ENCODE results near the gene EFCAB10.
A peak's percentile ranks its signal among the peaks of the same experiment; 100 is the strongest.

EFCAB10 gene, protein sequence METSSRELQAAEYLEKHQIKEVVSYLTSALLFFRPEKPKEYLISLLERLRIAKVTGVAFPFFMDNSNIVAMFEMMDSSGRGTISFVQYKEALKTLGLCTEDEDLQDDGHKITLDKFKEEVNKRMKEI

GRCh38 chr7:105581066-105581811, at the start of gene EFCAB10:
EFCAB10 (minus strand) TSS chr7:105581493; CDS start chr7:105581463, 30 bp downstream.
- DNase-seq (ENCODE audit: low read depth, low spot score): peak; percentile 8
- peak within 1 kb of the TSS; percentile 29 for H3K27ac ChIP-seq

GRCh38 chr7:105625986-105626385, 44.7 kb upstream of the EFCAB10 start:
- no peak for DNase-seq (ENCODE audit: low read depth, low spot score)
- H3K27ac ChIP-seq: no peak overlapping the region

DNA sequence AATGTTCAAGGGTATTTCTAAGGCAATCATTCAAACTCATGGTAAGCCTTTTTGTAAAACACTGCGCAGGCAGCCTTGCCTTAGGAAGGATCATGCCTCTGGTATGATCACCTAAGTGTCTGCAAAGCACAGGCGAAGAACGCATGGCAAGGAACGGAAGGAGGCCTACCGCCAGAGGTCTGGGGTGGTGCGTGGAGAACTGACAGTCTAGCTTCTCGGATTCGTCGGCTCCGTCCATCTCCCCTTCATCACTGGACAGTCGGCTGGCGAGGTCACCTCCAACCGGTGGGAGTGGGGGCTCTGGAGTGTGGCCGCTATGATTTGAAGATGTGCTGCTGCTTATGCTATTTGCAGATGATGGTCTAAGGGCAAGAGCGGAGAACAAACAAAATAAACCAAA, 42.6 kb upstream of the EFCAB10 start:
- no peak overlapping the region for H3K27ac ChIP-seq
- no peak for DNase-seq (ENCODE audit: low read depth, low spot score)

GRCh38 chr7:105623378-105623777, 42.1 kb upstream of the EFCAB10 start:
- no peak overlapping the region for H3K27ac ChIP-seq
- no peak for DNase-seq (ENCODE audit: low read depth, low spot score)

DNA sequence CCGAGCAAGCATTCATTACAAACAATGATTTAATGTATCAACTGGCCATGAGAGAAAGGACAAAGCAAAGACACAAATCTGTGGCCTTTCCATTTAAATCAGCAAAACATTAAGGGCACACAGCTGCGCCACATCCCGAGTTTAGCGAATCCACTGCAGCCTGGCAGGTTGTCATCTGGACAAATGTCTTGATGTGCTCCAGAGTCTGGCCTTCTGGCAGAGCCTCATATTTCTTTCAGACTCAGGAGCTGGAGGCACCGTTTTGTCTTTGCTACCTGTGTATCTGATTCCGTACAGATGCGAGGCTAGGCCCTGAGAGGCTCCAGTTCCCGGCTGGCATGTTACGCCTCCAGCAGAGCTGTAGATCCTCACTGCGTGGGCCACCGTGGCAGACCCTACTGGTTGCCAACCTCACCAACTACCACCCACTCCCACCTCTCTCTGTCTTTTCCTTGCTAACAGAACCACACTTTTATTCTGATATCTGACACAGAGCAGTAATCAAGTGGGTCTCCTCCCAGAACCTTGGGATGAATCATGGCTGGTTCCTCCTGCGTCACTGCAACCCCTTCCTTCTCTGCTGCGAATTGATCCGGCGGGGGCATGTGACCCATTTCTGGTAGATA, 40.9 kb upstream of the EFCAB10 start:
- no peak overlapping the region for H3K27ac ChIP-seq
- no peak for DNase-seq (ENCODE audit: low read depth, low spot score)

- H3K27ac ChIP-seq: no peak overlapping the region
- DNase-seq (ENCODE audit: low read depth, low spot score): no peak
These were observed 40.3 kb upstream of the EFCAB10 start for GRCh38 chr7:105621617-105622016.

DNA sequence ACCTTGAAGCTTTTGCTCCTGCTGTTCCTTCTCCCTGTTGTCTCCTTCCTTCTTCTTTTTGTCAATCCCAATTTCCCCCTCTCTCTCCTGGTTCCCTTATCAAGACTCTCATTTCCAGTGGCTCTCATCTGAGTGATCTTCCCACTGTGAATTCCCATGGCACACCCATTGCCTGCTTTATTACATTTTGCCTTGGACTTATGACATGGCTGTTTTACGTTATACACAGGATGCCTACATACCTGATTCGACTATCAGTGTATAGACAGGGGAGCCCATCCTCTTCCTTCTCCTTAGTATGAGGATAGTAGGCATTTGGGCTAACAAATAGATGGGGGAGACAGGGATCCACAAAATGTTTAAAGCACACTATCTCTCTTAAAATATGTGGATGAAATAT, 39.9 kb upstream of the EFCAB10 start:
- DNase-seq (ENCODE audit: low read depth, low spot score): no peak
- no peak overlapping the region for H3K27ac ChIP-seq

DNA sequence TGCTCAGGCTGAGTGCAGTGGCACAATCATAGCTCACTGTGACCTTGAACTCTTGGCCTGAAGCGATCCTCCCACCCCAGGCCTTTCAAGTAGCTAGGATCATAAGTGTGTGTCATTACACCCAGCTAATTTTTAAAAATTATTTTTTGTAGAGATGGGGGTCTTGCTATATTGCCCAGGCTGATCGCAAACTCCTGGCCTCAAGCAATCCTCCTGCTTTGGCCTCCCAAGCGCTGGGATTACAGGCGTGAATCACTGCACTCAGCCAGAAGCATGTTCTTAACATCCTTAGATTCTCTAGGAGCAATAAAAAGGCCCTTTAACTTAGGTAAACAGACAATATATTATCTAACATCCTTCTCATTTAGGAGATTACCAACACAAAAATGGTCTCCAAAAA, 38.3 kb upstream of the EFCAB10 start:
- DNase-seq (ENCODE audit: low read depth, low spot score): no peak
- no peak overlapping the region for H3K27ac ChIP-seq

DNA sequence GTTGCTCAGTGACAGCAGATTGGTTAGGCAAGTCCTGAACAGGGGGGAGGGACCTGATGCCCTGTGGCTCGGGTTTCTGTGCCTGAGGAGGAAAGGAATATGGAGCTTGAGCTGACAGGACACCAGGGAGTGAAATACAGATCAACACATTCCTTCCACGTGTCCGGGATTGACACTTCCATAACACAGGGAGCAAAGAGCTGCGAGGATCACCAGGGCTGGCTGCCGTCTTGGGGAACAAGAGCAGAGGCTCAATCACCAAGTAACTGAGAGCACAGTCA, 36.7 kb upstream of the EFCAB10 start:
- H3K27ac ChIP-seq: no peak overlapping the region
- no peak for DNase-seq (ENCODE audit: low read depth, low spot score)

DNA sequence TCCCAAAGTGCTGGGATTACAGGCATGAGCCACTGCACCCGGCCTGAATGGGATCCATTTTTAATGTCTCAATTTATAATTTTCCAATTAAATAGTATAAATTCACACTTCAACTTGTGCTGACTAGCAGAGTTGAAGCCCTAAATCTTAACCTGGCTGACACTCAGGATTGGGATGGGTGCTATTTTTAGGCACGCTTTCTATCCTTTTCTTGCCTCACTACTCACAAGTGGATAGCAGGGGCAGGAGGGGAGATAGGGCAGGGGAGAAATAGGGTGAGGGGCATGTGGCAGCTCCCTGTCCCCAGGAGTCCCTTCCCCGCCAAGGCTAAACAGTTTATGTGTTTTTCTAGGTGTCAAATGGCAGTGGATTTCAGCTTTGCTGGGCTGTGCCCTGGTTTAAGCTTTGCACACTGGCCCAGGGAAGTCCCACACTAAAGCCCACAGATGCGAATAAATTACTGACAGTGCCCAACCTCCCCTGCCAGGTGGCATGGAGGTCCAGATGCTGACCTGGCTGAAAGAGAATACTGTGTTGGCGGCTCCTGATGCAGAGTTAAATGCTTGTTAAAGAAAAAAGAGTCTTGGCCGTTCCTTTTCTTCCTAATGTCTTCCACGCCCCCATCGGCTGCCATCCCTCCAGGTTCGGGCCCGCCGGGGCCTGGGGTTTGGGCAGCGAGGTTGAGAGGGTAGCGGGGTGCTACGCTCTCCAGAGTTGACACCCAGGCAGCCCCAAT, 36.2 kb upstream of the EFCAB10 start:
- no peak overlapping the region for H3K27ac ChIP-seq
- no peak for DNase-seq (ENCODE audit: low read depth, low spot score)

- no peak overlapping the region for H3K27ac ChIP-seq
- DNase-seq (ENCODE audit: low read depth, low spot score): no peak
These were observed 33.1 kb upstream of the EFCAB10 start for GRCh38 chr7:105614341-105614840.

GRCh38 chr7:105613611-105614330, 32.5 kb upstream of the EFCAB10 start:
- no peak overlapping the region for H3K27ac ChIP-seq
- no peak for DNase-seq (ENCODE audit: low read depth, low spot score)

DNA sequence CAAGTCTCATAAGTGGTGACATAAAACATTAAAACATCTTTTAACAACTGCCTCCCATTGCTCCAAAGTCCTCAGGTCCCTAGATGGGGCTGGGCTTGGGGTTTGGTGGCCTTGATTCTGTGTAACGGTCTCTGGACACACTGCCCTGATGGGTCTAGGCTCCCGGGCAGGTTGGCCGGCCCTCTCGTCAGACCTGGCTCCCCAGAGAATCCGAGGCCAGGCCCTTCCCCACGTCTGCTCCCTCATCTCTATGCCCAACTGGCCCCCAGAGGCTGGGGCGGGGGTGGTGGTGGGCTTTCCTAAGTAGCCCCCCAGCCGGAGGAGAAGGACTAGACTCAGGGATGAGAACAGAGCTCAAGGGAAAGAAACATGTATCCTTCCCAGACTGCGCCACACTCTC, 31.5 kb upstream of the EFCAB10 start:
- DNase-seq (ENCODE audit: low read depth, low spot score): no peak
- no peak overlapping the region for H3K27ac ChIP-seq

GRCh38 chr7:105611856-105612775, 30.8 kb upstream of the EFCAB10 start:
- no peak overlapping the region for H3K27ac ChIP-seq
- no peak for DNase-seq (ENCODE audit: low read depth, low spot score)

DNA sequence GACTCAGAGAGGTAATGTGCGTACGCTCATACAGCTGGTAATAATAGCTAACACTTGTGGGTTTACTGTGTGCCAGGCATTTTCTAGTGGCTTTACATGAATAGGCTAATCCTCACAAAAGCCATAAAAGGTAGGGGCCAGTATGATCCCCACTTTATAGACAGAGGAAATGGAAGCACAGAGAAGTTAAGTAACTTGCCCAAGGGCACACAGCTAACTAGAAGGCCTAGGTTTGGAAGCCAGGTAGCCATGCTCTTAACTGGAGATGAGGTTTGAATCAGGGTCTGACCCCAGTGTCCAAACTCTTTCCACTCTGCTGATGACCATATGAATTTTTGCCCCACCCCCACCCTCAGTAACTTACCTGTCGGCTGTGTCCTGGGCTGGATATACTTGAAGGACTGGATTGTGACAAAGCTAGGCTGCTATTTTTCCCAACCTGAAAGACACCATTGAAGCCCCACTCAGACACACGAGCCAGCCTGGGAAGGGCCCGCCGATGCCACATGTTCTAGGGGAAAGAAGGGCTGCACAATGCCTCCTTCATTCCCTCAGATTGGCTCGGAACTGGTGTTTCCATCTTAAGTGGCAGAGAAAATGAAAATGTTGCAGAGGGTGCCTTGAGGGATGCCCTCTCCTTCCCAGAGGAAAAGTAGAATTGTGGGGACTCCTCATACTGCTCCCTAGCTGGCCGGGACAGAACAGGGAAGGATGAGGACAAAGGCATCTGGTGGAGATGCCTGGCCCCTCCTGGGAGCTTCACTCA, 29.1 kb upstream of the EFCAB10 start:
- DNase-seq (ENCODE audit: low read depth, low spot score): no peak
- no peak overlapping the region for H3K27ac ChIP-seq

- no peak overlapping the region for H3K27ac ChIP-seq
- DNase-seq (ENCODE audit: low read depth, low spot score): no peak
These were observed 21.3 kb upstream of the EFCAB10 start for GRCh38 chr7:105602325-105603305.

- H3K27ac ChIP-seq: no peak overlapping the region
- no peak for DNase-seq (ENCODE audit: low read depth, low spot score)
These were observed 19.6 kb upstream of the EFCAB10 start for GRCh38 chr7:105600720-105601550.
